Neural cell (in vitro differentiated cells): ENCODE results near the gene UNC93B1. TPM values are rescaled to one million over a fixed set of nuclear protein-coding genes. Genes with fewer than 3 reads are reported as not detected.
"Not testable (repeated sequence)": the region's sequence is repeated elsewhere in the genome, so short reads cannot be mapped to it uniquely, and the experiment has no call there.

Source experiments
- H2AFZ ChIP-seq: fragments of 200-600, 300-800 bp; sonication (generic), shearing (Covaris generic); 2 replicates; pipeline ENCODE4 v1.6.0; 2014; ENCODE audit warnings: low read depth, mild to moderate bottlenecking, antibody characterized with exemption, low read length, moderate library complexity
- H3F3A ChIP-seq: fragments of 200-600 bp; shearing (Covaris generic); 2 replicates; pipeline ENCODE4 v1.6.1; 2016; ENCODE audit warnings: mild to moderate bottlenecking, moderate library complexity, mixed read lengths, antibody characterized with exemption, low read length; ENCODE audit not compliant: insufficient read depth, poor library complexity, severe bottlenecking
- H3K27ac ChIP-seq: fragments of 200-600, 300-800 bp; sonication (generic), shearing (Covaris generic); 2 replicates; pipeline ENCODE4 v1.5.1; 2014; ENCODE audit warnings: mild to moderate bottlenecking, low read length, moderate library complexity
- H3K27me3 ChIP-seq: fragments of 300-800, 200-600 bp; sonication (generic), shearing (Covaris generic); 2 replicates; pipeline ENCODE4 v1.6.0; 2014; ENCODE audit warnings: mild to moderate bottlenecking, low read depth, low read length, moderate library complexity; ENCODE audit not compliant: insufficient read depth
- H3K36me3 ChIP-seq: fragments of 300-800, 200-600 bp; sonication (generic), shearing (Covaris generic); 2 replicates; pipeline ENCODE4 v1.5.1; 2014; ENCODE audit warnings: mild to moderate bottlenecking, antibody characterized with exemption, low read length, moderate library complexity; ENCODE audit not compliant: insufficient read depth
- H3K4me2 ChIP-seq: fragments of 300-800, 200-600 bp; sonication (generic), shearing (Covaris generic); 2 replicates; pipeline ENCODE4 v1.6.0; 2014; ENCODE audit warnings: mild to moderate bottlenecking, low read length
- H3K4me3 ChIP-seq: fragments of 300-800, 200-600 bp; sonication (generic), shearing (Covaris generic); 2 replicates; pipeline ENCODE4 v1.5.1; 2014; ENCODE audit warnings: mild to moderate bottlenecking, low read length, moderate library complexity
- H3K79me2 ChIP-seq: fragments of 200-600 bp; shearing (Covaris generic); replicated peaks from 2 replicates; pipeline ENCODE4 v1.6.0; 2014; ENCODE audit warnings: mild to moderate bottlenecking, low read length, moderate library complexity; ENCODE audit not compliant: insufficient read depth
- H3K9ac ChIP-seq: fragments of 300-800, 200-600 bp; sonication (generic), shearing (Covaris generic); 2 replicates; pipeline ENCODE4 v1.6.1; 2016; ENCODE audit warnings: mild to moderate bottlenecking, low read length, mixed read lengths
- H3K9me2 ChIP-seq: fragments of 200-600 bp; shearing (Covaris generic); 2 replicates; pipeline ENCODE4 v1.6.1; 2016; ENCODE audit warnings: mild to moderate bottlenecking, low read length, mixed read lengths; ENCODE audit not compliant: insufficient read depth
- H3K9me3 ChIP-seq: fragments of 200-600, 300-800 bp; sonication (generic), shearing (Covaris generic); 2 replicates; pipeline ENCODE4 v1.6.1; 2016; ENCODE audit warnings: mild to moderate bottlenecking, mixed run types, low read length, moderate library complexity, mixed read lengths
- H4K20me1 ChIP-seq: fragments of 200-600 bp; shearing (Covaris generic); 2 replicates; pipeline ENCODE4 v1.6.1; 2016; ENCODE audit warnings: mild to moderate bottlenecking, mixed run types; ENCODE audit not compliant: insufficient read depth
- EP300 ChIP-seq: fragments of 450-650 bp; conservative IDR thresholded peaks from 2 replicates; pipeline ENCODE4 v1.6.1; 2014; ENCODE audit warnings: antibody characterized with exemption, mild to moderate bottlenecking, moderate library complexity; ENCODE audit not compliant: poor library complexity, severe bottlenecking
- EZH2 ChIP-seq: fragments of 200-600, 300-800 bp; shearing (Covaris generic), sonication (generic); IDR thresholded peaks from 2 replicates; pipeline ENCODE4 v1.6.1; 2014; ENCODE audit warnings: antibody characterized with exemption, low read length, borderline replicate concordance, mild to moderate bottlenecking; ENCODE audit not compliant: insufficient read depth, poor library complexity, severe bottlenecking
- MXI1 ChIP-seq: fragments of 450-650 bp; conservative IDR thresholded peaks from 2 replicates; pipeline ENCODE4 v1.6.1; 2014; ENCODE audit warnings: antibody characterized with exemption, mild to moderate bottlenecking; ENCODE audit not compliant: poor library complexity, severe bottlenecking
- POLR2AphosphoS5 ChIP-seq: IDR thresholded peaks from 2 replicates; pipeline ENCODE4 v1.6.1; 2012
- RAD21 ChIP-seq: fragments of 450-650 bp; conservative IDR thresholded peaks from 2 replicates; pipeline ENCODE4 v1.6.1; 2014; ENCODE audit warnings: antibody characterized with exemption, mild to moderate bottlenecking, moderate library complexity
- SMC3 ChIP-seq: fragments of 450-650 bp; conservative IDR thresholded peaks from 2 replicates; pipeline ENCODE4 v1.6.1; 2014; ENCODE audit warnings: antibody characterized with exemption, mild to moderate bottlenecking, moderate library complexity; ENCODE audit not compliant: poor library complexity
- TAF1 ChIP-seq: IDR thresholded peaks from 2 replicates; pipeline ENCODE4 v1.6.1; 2012; ENCODE audit warnings: low read depth
- polyA plus RNA-seq: library from polyadenylated mRNA; depleted of rRNA; stranded (reverse); fragments of >200 nt; gene quantifications from 2 replicates; pipeline ENCODE4 v1.2.3, GENCODE V29; 2014
- TF ChIP-seq, protein P1 (sequence below): fragments of 450-650 bp; IDR thresholded peaks from 2 replicates; pipeline ENCODE4 v1.5.1; 2014; ENCODE audit warnings: antibody characterized with exemption, mild to moderate bottlenecking, moderate library complexity; ENCODE audit not compliant: poor library complexity, severe bottlenecking
- TF ChIP-seq, protein P2 (sequence below): IDR thresholded peaks from 2 replicates; pipeline ENCODE4 v1.6.1; 2012; ENCODE audit warnings: borderline replicate concordance

The UNC93B1 gene
- polyA plus RNA-seq, 1 donor from 2014 or later: 0.19 TPM

DNA sequence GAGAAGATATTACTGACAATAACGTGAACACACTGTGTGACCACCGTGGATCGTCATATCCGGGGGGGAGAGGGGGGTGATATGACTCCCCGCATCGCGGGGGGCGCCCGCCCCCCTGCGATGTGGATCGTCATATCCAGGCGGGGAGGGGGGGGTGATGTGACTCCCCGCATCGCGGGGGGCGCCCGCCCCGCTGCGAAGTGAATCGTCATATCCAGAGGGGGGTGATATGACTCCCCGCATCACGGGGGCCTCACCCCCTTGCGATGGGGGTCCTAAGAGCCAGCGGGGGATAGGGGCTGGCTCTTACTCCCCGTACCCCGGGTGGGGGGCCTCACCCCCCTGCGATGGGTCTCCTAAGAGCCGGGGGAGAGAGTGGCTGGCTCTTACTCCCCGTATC lies 19.9 kb downstream of the UNC93B1 start:
- Histone ChIP-seq H3K9me2 (no peaks in the 10 kb centered on the region), H3K9ac (no peak overlapping the region), H3K79me2 (no peaks in the 10 kb centered on the region), H2AFZ (no peak overlapping the region), H3K9me3 (no peaks in the 10 kb centered on the region), H4K20me1 (no peaks in the 10 kb centered on the region), H3K36me3 (no peaks in the 10 kb centered on the region), H3F3A (no peaks in the 10 kb centered on the region), H3K4me2 (no peak overlapping the region), H3K4me3 (no peak overlapping the region), H3K27me3 (no peaks in the 10 kb centered on the region), H3K27ac (no peak overlapping the region)
- TF ChIP-seq, protein P1, sequence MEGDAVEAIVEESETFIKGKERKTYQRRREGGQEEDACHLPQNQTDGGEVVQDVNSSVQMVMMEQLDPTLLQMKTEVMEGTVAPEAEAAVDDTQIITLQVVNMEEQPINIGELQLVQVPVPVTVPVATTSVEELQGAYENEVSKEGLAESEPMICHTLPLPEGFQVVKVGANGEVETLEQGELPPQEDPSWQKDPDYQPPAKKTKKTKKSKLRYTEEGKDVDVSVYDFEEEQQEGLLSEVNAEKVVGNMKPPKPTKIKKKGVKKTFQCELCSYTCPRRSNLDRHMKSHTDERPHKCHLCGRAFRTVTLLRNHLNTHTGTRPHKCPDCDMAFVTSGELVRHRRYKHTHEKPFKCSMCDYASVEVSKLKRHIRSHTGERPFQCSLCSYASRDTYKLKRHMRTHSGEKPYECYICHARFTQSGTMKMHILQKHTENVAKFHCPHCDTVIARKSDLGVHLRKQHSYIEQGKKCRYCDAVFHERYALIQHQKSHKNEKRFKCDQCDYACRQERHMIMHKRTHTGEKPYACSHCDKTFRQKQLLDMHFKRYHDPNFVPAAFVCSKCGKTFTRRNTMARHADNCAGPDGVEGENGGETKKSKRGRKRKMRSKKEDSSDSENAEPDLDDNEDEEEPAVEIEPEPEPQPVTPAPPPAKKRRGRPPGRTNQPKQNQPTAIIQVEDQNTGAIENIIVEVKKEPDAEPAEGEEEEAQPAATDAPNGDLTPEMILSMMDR: no peak
- TF ChIP-seq RAD21 (no peak), EZH2 (no peak), SMC3 (no peak), MXI1 (no peak), TAF1 (no peak), EP300 (no peak), POLR2AphosphoS5 (no peak)
- TF ChIP-seq, protein P2, sequence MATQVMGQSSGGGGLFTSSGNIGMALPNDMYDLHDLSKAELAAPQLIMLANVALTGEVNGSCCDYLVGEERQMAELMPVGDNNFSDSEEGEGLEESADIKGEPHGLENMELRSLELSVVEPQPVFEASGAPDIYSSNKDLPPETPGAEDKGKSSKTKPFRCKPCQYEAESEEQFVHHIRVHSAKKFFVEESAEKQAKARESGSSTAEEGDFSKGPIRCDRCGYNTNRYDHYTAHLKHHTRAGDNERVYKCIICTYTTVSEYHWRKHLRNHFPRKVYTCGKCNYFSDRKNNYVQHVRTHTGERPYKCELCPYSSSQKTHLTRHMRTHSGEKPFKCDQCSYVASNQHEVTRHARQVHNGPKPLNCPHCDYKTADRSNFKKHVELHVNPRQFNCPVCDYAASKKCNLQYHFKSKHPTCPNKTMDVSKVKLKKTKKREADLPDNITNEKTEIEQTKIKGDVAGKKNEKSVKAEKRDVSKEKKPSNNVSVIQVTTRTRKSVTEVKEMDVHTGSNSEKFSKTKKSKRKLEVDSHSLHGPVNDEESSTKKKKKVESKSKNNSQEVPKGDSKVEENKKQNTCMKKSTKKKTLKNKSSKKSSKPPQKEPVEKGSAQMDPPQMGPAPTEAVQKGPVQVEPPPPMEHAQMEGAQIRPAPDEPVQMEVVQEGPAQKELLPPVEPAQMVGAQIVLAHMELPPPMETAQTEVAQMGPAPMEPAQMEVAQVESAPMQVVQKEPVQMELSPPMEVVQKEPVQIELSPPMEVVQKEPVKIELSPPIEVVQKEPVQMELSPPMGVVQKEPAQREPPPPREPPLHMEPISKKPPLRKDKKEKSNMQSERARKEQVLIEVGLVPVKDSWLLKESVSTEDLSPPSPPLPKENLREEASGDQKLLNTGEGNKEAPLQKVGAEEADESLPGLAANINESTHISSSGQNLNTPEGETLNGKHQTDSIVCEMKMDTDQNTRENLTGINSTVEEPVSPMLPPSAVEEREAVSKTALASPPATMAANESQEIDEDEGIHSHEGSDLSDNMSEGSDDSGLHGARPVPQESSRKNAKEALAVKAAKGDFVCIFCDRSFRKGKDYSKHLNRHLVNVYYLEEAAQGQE: no peak

DNA sequence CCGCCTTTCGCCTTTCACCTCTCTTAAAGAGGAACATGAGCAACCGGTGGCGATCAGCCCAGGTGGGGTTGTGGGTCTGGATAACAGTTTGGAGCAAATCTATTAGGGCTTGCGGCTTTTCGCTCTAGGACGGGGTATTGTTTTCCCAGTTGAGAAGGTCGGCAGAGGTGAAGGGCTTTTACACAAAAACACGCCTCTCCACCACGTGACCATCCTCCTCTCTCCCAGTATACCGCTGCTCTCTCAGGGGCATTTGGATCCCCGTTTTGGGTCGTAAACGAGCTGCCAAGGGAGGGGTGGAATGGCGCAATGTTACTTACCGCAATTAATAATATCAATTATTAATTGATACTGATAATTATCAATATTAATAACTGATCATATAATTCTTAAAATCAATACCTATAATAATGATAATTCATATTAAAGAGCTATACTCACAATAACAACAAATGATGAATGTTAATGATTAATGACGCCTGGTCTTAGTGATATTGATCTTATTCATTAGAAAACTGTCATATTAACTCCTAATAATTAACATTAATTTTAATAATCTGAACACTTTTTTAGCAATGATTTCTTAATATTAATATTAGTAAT lies 21.5 kb downstream of the UNC93B1 start:
- H3K36me3 ChIP-seq, H3K9ac ChIP-seq, H2AFZ ChIP-seq, H4K20me1 ChIP-seq, H3K79me2 ChIP-seq, H3K27ac ChIP-seq, H3K4me3 ChIP-seq, H3K9me3 ChIP-seq, H3K9me2 ChIP-seq, H3K4me2 ChIP-seq, H3K27me3 ChIP-seq, H3F3A ChIP-seq: not testable (repeated sequence)

DNA sequence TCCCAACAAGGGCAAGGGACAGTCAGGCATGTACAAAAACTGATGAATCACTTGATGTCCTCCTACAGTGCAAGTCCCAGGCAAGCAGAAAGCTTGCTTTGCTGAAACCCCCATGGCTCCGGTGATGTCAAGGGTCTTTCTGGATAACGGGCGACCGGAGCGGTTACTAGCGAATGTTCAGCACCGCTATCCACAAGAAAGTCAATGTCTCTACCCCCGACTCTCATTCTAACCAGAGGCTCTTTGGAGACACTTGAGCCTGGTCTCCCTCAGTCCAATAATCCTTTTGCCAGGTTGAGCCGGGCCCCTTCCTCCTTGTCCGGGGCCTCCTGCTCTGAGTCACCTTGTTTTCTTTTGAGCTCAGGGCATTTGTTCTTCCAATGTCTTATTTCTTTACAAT lies 22.7 kb downstream of the UNC93B1 start:
- H3K4me2 ChIP-seq, H3K27me3 ChIP-seq, H3K4me3 ChIP-seq, H3K9me2 ChIP-seq, H4K20me1 ChIP-seq, H3K36me3 ChIP-seq, H3K9me3 ChIP-seq, H3K79me2 ChIP-seq, H3K27ac ChIP-seq, H3F3A ChIP-seq, H2AFZ ChIP-seq, H3K9ac ChIP-seq: not testable (repeated sequence)

DNA sequence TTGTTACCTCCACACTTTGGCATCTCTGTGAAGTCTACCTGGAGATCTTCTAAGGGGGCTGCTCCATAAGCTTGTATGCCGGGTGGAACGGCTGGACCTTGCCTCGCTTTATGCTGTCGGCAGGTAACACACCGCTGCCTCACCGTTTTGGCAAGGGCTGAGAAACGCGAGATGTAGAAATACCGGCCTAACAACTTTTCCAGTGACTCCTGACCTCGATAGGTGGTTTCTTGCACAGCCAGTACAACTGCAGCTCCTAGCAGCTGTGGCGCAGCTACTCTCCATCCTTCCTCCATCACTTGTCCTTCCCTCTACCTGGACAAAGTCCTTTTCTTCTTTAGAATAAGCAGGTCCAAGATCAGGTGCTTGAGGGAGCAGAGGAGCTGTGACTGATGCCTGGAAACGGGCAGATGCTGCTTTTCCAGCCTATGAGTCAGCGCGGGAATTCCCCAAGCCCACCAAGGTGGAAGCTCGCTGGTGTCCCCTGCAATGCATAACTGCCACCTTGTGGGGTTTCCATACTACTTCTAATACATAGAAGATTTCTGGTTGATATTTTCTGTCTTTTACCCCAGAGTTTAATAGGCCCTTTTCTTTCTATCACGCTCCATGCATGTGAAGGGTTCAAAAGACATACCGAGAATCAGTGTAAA lies 25.0 kb downstream of the UNC93B1 start:
- H3K27me3 ChIP-seq, H2AFZ ChIP-seq, H3K27ac ChIP-seq, H3F3A ChIP-seq, H3K36me3 ChIP-seq, H4K20me1 ChIP-seq, H3K79me2 ChIP-seq, H3K9ac ChIP-seq, H3K9me2 ChIP-seq, H3K4me2 ChIP-seq, H3K4me3 ChIP-seq, H3K9me3 ChIP-seq: not testable (repeated sequence)

DNA sequence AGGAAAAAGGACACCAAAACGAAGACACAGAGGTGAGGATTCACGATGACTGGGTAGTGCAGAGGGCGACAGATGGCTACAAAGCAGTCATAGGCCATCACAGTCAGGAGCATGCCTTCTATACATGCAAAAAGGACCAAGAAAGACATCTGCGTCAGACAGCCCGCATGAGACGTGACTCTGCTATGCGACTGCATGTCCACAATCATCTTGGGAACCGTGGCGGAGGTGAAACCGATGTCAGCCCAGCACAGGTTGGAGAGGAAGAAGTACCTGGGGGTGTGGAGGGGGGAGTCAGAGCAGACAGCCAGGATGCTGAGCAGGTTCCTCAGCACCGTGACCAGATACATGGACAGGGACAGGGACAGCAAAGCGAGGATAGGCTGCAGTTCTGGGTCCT lies 29.2 kb downstream of the UNC93B1 start:
- not testable (repeated sequence) for H3K27me3 ChIP-seq, H3K79me2 ChIP-seq, H4K20me1 ChIP-seq, H3K9me3 ChIP-seq, H3K9me2 ChIP-seq, H3K4me2 ChIP-seq, H2AFZ ChIP-seq, H3K27ac ChIP-seq, H3K36me3 ChIP-seq, H3K4me3 ChIP-seq, H3K9ac ChIP-seq, H3F3A ChIP-seq
